Endometrium (tissue), 2 donors: Measurements from ENCODE around the gene SCFD2.
A peak's percentile ranks its signal among the peaks of the same experiment; 100 is the strongest.
"Not testable (repeated sequence)": the region's sequence is repeated elsewhere in the genome, so short reads cannot be mapped to it uniquely, and the experiment has no call there.

Experiments
- FAIRE-seq: peaks from 2 replicates; lab custom pipeline; 2012; peaks lifted over from hg19 to GRCh38; lab: Jason Lieb, UNC
- donor health status: control.
- donor health status: control.

The SCFD2 gene

GRCh38 chr4:53238352-53238751 is 127.5 kb downstream of the SCFD2 start:
- not testable (repeated sequence) for FAIRE-seq

GRCh38 chr4:53237811-53238210 is 128.1 kb downstream of the SCFD2 start:
- FAIRE-seq: not testable (repeated sequence)

GRCh38 chr4:53236624-53237023 is 129.2 kb downstream of the SCFD2 start:
- peak; percentile 41 for FAIRE-seq

- FAIRE-seq: no peak
Observed at GRCh38 chr4:53235547-53235946, 130.3 kb downstream of the SCFD2 start.

- no peak for FAIRE-seq
Observed at GRCh38 chr4:53234669-53235068, 131.2 kb downstream of the SCFD2 start.

- FAIRE-seq: no peak
Observed at GRCh38 chr4:53234111-53234510, 131.8 kb downstream of the SCFD2 start.

GRCh38 chr4:53233114-53233795 is 132.6 kb downstream of the SCFD2 start:
- FAIRE-seq: no peak

- no peak for FAIRE-seq
Observed at GRCh38 chr4:53232371-53232770, 133.5 kb downstream of the SCFD2 start.

GRCh38 chr4:53228036-53228435 is 137.8 kb downstream of the SCFD2 start:
- no peak for FAIRE-seq

GRCh38 chr4:53227451-53227850 is 138.4 kb downstream of the SCFD2 start:
- FAIRE-seq: no peak

GRCh38 chr4:53221832-53222480 is 143.9 kb downstream of the SCFD2 start:
- FAIRE-seq: no peak

- FAIRE-seq: not testable (repeated sequence)
Observed at GRCh38 chr4:53219148-53219547, 146.7 kb downstream of the SCFD2 start.

- FAIRE-seq: no peak
Observed at GRCh38 chr4:53208753-53209152, 157.1 kb downstream of the SCFD2 start.

- no peak for FAIRE-seq
Observed at GRCh38 chr4:53205970-53206369, 159.9 kb downstream of the SCFD2 start.

- no peak for FAIRE-seq
Observed at GRCh38 chr4:53199356-53199755, 166.5 kb downstream of the SCFD2 start.

GRCh38 chr4:53197772-53198142 is 168.1 kb downstream of the SCFD2 start:
- FAIRE-seq: peak; percentile 26

GRCh38 chr4:53196882-53197771 is 168.7 kb downstream of the SCFD2 start:
- FAIRE-seq: peak; percentile 96

- FAIRE-seq: peak; percentile 46
Observed at GRCh38 chr4:53195815-53196661, 169.8 kb downstream of the SCFD2 start.

- FAIRE-seq: no peak
Observed at GRCh38 chr4:53194727-53195126, 171.1 kb downstream of the SCFD2 start.

GRCh38 chr4:53193111-53193510 is 172.8 kb downstream of the SCFD2 start:
- no peak for FAIRE-seq

- FAIRE-seq: no peak
Observed at GRCh38 chr4:53192496-53192895, 173.4 kb downstream of the SCFD2 start.

GRCh38 chr4:53191997-53192396 is 173.9 kb downstream of the SCFD2 start:
- FAIRE-seq: no peak
